Measurements from ENCODE around the gene PCLO.
"Not testable (repeated sequence)": the region's sequence is repeated elsewhere in the genome, so short reads cannot be mapped to it uniquely, and the experiment has no call there.

PCLO gene

GRCh38 chr7:82723411-82723810, 439.3 kb downstream of the PCLO start:
- DNase-seq: peak; percentile 56

GRCh38 chr7:82722946-82723345, 439.7 kb downstream of the PCLO start:
- DNase-seq: peak; percentile 55

- DNase-seq: no peak
Measured at GRCh38 chr7:82715344-82715743, 447.3 kb downstream of the PCLO start.

- DNase-seq: no peak
Measured at GRCh38 chr7:82714883-82715282, 447.8 kb downstream of the PCLO start.

- DNase-seq: no peak
Measured at GRCh38 chr7:82713506-82713905, 449.2 kb downstream of the PCLO start.

GRCh38 chr7:82706344-82706743, 456.3 kb downstream of the PCLO start:
- not testable (repeated sequence) for DNase-seq

GRCh38 chr7:82705517-82706260, 457.0 kb downstream of the PCLO start:
- peak; percentile 54 for DNase-seq

GRCh38 chr7:82704121-82704520, 458.6 kb downstream of the PCLO start:
- no peak for DNase-seq

Measured in GF-D8 (cell line).